Glutamatergic neuron (in vitro differentiated cells): ENCODE results near the gene ANO3. TPM values are rescaled to one million over a fixed set of nuclear protein-coding genes. Genes with fewer than 3 reads are reported as not detected.

ENCODE experiments used
- DNase-seq: peaks from one replicate; pipeline ENCODE4 v3.0.0; 2022
- H3K27ac Mint-ChIP-seq: one replicate; pipeline ENCODE4 v1.8.0; 2020; ENCODE audit warnings: mild to moderate bottlenecking, mixed read lengths, inconsistent platforms; ENCODE audit not compliant: unreplicated experiment
- H3K27me3 Mint-ChIP-seq: one replicate; pipeline ENCODE4 v1.8.0; 2020; ENCODE audit warnings: mild to moderate bottlenecking, moderate library complexity, mixed read lengths, inconsistent platforms; ENCODE audit not compliant: unreplicated experiment
- H3K36me3 Mint-ChIP-seq: one replicate; pipeline ENCODE4 v1.8.0; 2020; ENCODE audit warnings: mild to moderate bottlenecking, mixed read lengths, inconsistent platforms; ENCODE audit not compliant: unreplicated experiment
- H3K4me1 Mint-ChIP-seq: one replicate; pipeline ENCODE4 v1.8.0; 2020; ENCODE audit warnings: mild to moderate bottlenecking, low read depth, mixed read lengths, inconsistent platforms; ENCODE audit not compliant: unreplicated experiment
- H3K4me3 Mint-ChIP-seq: one replicate; pipeline ENCODE4 v1.8.0; 2020; ENCODE audit warnings: mild to moderate bottlenecking, mixed read lengths, inconsistent platforms; ENCODE audit not compliant: unreplicated experiment
- H3K9me3 Mint-ChIP-seq: one replicate; pipeline ENCODE4 v1.8.0; 2020; ENCODE audit warnings: mild to moderate bottlenecking, moderate library complexity, mixed read lengths, inconsistent platforms; ENCODE audit not compliant: unreplicated experiment
- total RNA-seq: library from RNA; stranded (reverse); fragmentation: NEBNext Ultra II Directional; extraction: Animal tissue kit (Norgen Biotek cat#: 25700); gene quantifications from one replicate; pipeline ENCODE4 v1.2.1, GENCODE V29; 2021; ENCODE audit not compliant: unreplicated experiment
- TF ChIP-seq, protein P1 (sequence below): fragments of 200-600 bp; sonication (generic); IDR thresholded peaks from one replicate; pipeline ENCODE4 v1.5.0; 2021; ENCODE audit not compliant: partially characterized antibody, unreplicated experiment

ANO3 gene
- total RNA-seq, 1 donor from 2014 or later = 12.8 TPM

DNA sequence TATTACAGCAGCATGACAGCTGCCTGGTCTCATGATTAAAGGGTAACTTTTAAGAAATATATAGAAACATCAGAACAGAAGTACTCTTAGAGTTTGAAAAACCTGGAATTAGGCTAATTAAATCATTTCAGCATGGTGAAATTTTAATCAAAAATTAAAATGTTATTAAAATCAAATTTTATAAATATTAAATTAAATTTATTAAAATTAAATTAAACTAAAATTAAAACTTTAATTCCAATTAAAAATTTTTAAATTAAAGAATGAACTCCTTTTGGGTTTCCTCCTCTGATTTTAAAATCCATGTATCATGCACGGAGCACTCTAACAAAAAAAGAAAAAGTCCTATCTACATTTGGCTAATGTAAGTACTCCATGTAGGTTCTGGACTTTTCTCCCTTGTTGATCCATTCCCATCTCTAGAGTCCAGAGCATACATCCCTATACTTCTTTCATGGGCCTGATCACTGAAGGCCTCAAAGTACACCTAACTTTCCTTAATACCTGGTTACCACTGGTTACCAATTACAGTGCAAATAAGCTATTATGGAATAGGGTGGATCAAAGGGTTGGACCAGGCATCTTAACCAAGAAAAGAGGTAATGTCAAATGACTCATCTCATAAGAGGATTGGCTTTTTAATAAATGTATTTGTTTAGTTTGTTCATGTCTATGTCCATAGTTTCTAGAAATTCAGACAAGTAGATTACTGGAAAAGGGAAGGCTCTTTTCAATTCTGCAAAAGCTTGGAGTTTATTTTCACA is 288.5 kb downstream of the ANO3 start:
- H3K4me3 Mint-ChIP-seq = no peak overlapping the region
- no peaks in the 10 kb centered on the region for H3K27me3 Mint-ChIP-seq
- H3K27ac Mint-ChIP-seq = no peak overlapping the region
- H3K36me3 Mint-ChIP-seq = no peaks in the 10 kb centered on the region
- H3K9me3 Mint-ChIP-seq = no peaks in the 10 kb centered on the region
- peaks cover 4% of the 10 kb centered on the region for H3K4me1 Mint-ChIP-seq
- TF ChIP-seq, protein P1, sequence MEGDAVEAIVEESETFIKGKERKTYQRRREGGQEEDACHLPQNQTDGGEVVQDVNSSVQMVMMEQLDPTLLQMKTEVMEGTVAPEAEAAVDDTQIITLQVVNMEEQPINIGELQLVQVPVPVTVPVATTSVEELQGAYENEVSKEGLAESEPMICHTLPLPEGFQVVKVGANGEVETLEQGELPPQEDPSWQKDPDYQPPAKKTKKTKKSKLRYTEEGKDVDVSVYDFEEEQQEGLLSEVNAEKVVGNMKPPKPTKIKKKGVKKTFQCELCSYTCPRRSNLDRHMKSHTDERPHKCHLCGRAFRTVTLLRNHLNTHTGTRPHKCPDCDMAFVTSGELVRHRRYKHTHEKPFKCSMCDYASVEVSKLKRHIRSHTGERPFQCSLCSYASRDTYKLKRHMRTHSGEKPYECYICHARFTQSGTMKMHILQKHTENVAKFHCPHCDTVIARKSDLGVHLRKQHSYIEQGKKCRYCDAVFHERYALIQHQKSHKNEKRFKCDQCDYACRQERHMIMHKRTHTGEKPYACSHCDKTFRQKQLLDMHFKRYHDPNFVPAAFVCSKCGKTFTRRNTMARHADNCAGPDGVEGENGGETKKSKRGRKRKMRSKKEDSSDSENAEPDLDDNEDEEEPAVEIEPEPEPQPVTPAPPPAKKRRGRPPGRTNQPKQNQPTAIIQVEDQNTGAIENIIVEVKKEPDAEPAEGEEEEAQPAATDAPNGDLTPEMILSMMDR = no peak
- DNase-seq = no peak

- DNase-seq = no peak
- H3K27me3 Mint-ChIP-seq = no peaks in the 10 kb centered on the region
- peaks cover 4% of the 10 kb centered on the region for H3K4me1 Mint-ChIP-seq
- TF ChIP-seq, protein P1 = no peak
- no peaks in the 10 kb centered on the region for H3K36me3 Mint-ChIP-seq
- H3K4me3 Mint-ChIP-seq = no peak overlapping the region
- no peaks in the 10 kb centered on the region for H3K9me3 Mint-ChIP-seq
- no peak overlapping the region for H3K27ac Mint-ChIP-seq
Observed at GRCh38 chr11:26621132-26621531, 289.2 kb downstream of the ANO3 start.

DNA sequence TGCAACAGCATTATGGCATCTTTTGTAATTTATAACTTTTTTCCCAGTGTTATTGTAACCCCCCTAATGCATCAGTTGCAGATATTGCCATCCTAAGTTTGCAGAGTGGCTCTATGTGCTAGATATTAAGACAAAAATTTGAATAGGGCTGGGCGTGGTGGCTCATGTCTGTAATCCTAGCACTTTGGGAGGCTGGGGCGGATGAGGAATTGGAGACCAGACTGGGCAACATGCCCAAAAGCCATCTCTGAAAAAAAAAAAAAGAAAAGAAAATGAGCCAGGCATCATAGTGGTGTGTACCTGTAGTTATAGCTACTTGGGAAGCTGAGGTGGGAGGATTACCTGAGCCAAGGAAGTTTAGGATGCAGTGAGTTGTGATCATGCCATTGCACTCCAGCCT is 290.3 kb downstream of the ANO3 start:
- H3K36me3 Mint-ChIP-seq = no peaks in the 10 kb centered on the region
- TF ChIP-seq, protein P1 = no peak
- no peak overlapping the region for H3K4me3 Mint-ChIP-seq
- H3K27ac Mint-ChIP-seq = no peak overlapping the region
- peaks cover 4% of the 10 kb centered on the region for H3K4me1 Mint-ChIP-seq
- no peak for DNase-seq
- H3K9me3 Mint-ChIP-seq = no peaks in the 10 kb centered on the region
- no peaks in the 10 kb centered on the region for H3K27me3 Mint-ChIP-seq

DNA sequence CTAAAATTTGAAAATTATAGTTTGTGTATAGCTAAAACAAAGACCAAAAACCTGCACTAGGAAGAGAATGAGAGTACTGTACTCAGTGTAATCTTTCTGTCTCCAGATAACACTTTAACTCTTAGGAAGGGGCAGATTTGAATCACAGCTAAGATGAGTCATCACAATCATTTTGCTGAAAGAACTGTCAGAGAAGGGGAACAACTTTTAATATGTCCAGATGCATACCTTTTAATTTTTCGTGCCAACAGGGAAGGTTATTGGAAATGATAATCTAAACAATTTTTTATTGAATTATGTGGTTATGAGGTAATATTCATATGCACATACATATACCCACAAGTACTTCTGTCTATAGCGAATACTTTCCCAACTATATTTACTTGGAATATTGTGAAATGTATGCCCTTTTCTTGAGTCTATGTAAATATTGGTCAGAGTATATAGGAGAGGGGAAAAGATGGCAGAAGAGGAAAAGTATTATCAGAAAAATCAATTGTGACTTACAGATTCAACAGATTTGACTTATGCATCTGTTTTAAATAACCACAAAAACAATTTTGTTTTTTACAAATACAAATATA is 291.2 kb downstream of the ANO3 start:
- H3K4me1 Mint-ChIP-seq = peaks cover 4% of the 10 kb centered on the region
- H3K27me3 Mint-ChIP-seq = no peaks in the 10 kb centered on the region
- no peak overlapping the region for H3K27ac Mint-ChIP-seq
- H3K4me3 Mint-ChIP-seq = no peak overlapping the region
- DNase-seq = no peak
- TF ChIP-seq, protein P1 = no peak
- H3K9me3 Mint-ChIP-seq = no peaks in the 10 kb centered on the region
- H3K36me3 Mint-ChIP-seq = no peaks in the 10 kb centered on the region

- DNase-seq = no peak
- H3K36me3 Mint-ChIP-seq = peaks cover 3% of the 10 kb centered on the region
- H3K4me1 Mint-ChIP-seq = no peaks in the 10 kb centered on the region
- no peaks in the 10 kb centered on the region for H3K27me3 Mint-ChIP-seq
- TF ChIP-seq, protein P1 = no peak
- H3K9me3 Mint-ChIP-seq = no peaks in the 10 kb centered on the region
- no peak overlapping the region for H3K4me3 Mint-ChIP-seq
- no peak overlapping the region for H3K27ac Mint-ChIP-seq
Observed at GRCh38 chr11:26626346-26626745, 294.4 kb downstream of the ANO3 start.
